VCaP (cell line): ENCODE measurements around the gene UBE2I.

Experiments used
- H3K27ac ChIP-seq: fragments of 450-650 bp; 2 replicates; pipeline ENCODE4 v1.5.1; 2017
- CTCF ChIP-seq: fragments of 450-650 bp; conservative IDR thresholded peaks from 2 replicates; pipeline ENCODE4 v1.5.1; 2017; ENCODE audit warnings: mild to moderate bottlenecking, moderate library complexity

UBE2I gene

GRCh38 chr16:1299012-1299867 lies 10.2 kb upstream of the UBE2I start:
- no peak overlapping the region for H3K27ac ChIP-seq
- no peak for TF ChIP-seq CTCF

- H3K27ac ChIP-seq, result no peak overlapping the region
- TF ChIP-seq CTCF, result no peak
These were observed 9.6 kb upstream of the UBE2I start for GRCh38 chr16:1299868-1300203.

- peak; percentile 76 for TF ChIP-seq CTCF
These were observed 8.6 kb upstream of the UBE2I start for GRCh38 chr16:1300664-1301476.

GRCh38 chr16:1301562-1301961 lies 7.9 kb upstream of the UBE2I start:
- no peak overlapping the region for H3K27ac ChIP-seq
- TF ChIP-seq CTCF, result no peak

More at GRCh38 chr16:1300664-1301476, 8.6 kb upstream of the UBE2I start:
- no peak overlapping the region for H3K27ac ChIP-seq

GRCh38 chr16:1305823-1306222 lies 3.6 kb upstream of the UBE2I start:
- no peak for TF ChIP-seq CTCF
- no peak overlapping the region for H3K27ac ChIP-seq

GRCh38 chr16:1306334-1306733 lies 3.1 kb upstream of the UBE2I start:
- H3K27ac ChIP-seq, result no peak overlapping the region
- TF ChIP-seq CTCF, result no peak
